T-helper 9 cell (primary cell): ENCODE results near the gene ORC3.

Experiments used
- DNase-seq: peaks from one replicate; pipeline ENCODE4 v3.0.0-alpha.2; 2020
- total RNA-seq, 2 donors: gene quantifications; one replicate each; lab custom pipeline; 2026; lab: John Stamatoyannopoulos, UW

The ORC3 gene
- 22.7 to 31.8 reads per million in 2 donors for total RNA-seq

GRCh38 chr6:87589693-87590416 lies at the start of gene ORC3, which contains the start of gene RARS2:
TSS of gene ORC3 (plus strand) at chr6:87590135. CDS start at chr6:87590169, 34 bp downstream.
TSS of gene RARS2 (minus strand) at chr6:87589987. CDS start at chr6:87589957, 30 bp downstream.
- peak; percentile 91 for DNase-seq

GRCh38 chr6:87540539-87540938 lies 49.4 kb upstream of the ORC3 start:
- no peak for DNase-seq

- no peak for DNase-seq
Observed at GRCh38 chr6:87541041-87541440, 48.9 kb upstream of the ORC3 start.

- no peak for DNase-seq
Observed at GRCh38 chr6:87541744-87542143, 48.2 kb upstream of the ORC3 start.

GRCh38 chr6:87543696-87544473 lies 46.0 kb upstream of the ORC3 start:
- DNase-seq = no peak

GRCh38 chr6:87544474-87544735 lies 45.5 kb upstream of the ORC3 start:
- DNase-seq = no peak

GRCh38 chr6:87551799-87552198 lies 38.1 kb upstream of the ORC3 start:
- no peak for DNase-seq

- no peak for DNase-seq
Observed at GRCh38 chr6:87553159-87553765, 36.7 kb upstream of the ORC3 start.

- DNase-seq = no peak
Observed at GRCh38 chr6:87555506-87555905, 34.4 kb upstream of the ORC3 start.

- no peak for DNase-seq
Observed at GRCh38 chr6:87558446-87558845, 31.5 kb upstream of the ORC3 start.

- no peak for DNase-seq
Observed at GRCh38 chr6:87561017-87561416, 28.9 kb upstream of the ORC3 start.

- no peak for DNase-seq
Observed at GRCh38 chr6:87572021-87572420, 17.9 kb upstream of the ORC3 start.

- no peak for DNase-seq
Observed at GRCh38 chr6:87572883-87573282, 17.1 kb upstream of the ORC3 start.

- DNase-seq = no peak
Observed at GRCh38 chr6:87573307-87574024, 16.5 kb upstream of the ORC3 start.

GRCh38 chr6:87574237-87574804 lies 15.6 kb upstream of the ORC3 start:
- no peak for DNase-seq

GRCh38 chr6:87575423-87575822 lies 14.5 kb upstream of the ORC3 start:
- DNase-seq = no peak

GRCh38 chr6:87583822-87584221 lies 6.1 kb upstream of the ORC3 start:
- no peak for DNase-seq

- no peak for DNase-seq
Observed at GRCh38 chr6:87586371-87587077, 3.4 kb upstream of the ORC3 start.

GRCh38 chr6:87588756-87589407 lies 1.1 kb upstream of the ORC3 start:
- no peak for DNase-seq

- DNase-seq = no peak
Observed at GRCh38 chr6:87590417-87590880, 514 bp downstream of the ORC3 start.

- no peak for DNase-seq
Observed at GRCh38 chr6:87590990-87591389, 1.1 kb downstream of the ORC3 start.

GRCh38 chr6:87600576-87600975 lies 10.6 kb downstream of the ORC3 start:
- no peak for DNase-seq
